Gastroesophageal sphincter (tissue), 4 donors: ENCODE data around the gene ACYP1. TPM values are rescaled to one million over a fixed set of nuclear protein-coding genes. Genes with fewer than 3 reads are reported as not detected.
"Not testable (repeated sequence)": the region's sequence is repeated elsewhere in the genome, so short reads cannot be mapped to it uniquely, and the experiment has no call there.

Experiments
- ATAC-seq: fragments of 150-250 bp; one replicate; pipeline ENCODE4 v1.9.1; 2016; ENCODE audit warnings: mild to moderate bottlenecking, moderate library complexity
- H3K27ac ChIP-seq, 4 donors: fragments of 200-600 bp; sonication (generic) in 3 of 4; 1 replicate in 3 of 4; 2 replicates in 1 of 4; pipeline ENCODE4 v1.5.1; 2016 to 2019
- H3K27me3 ChIP-seq: fragments of 200-600 bp; sonication (generic); one replicate; pipeline ENCODE4 v1.5.1; 2019
- H3K36me3 ChIP-seq, 2 donors: fragments of 200-600 bp; sonication (generic); one replicate each; pipeline ENCODE4 v1.5.1; 2019; ENCODE audit warnings: control low read depth in 1 of 2
- H3K4me1 ChIP-seq, 3 donors: fragments of 200-600 bp; sonication (generic); 1 replicate in 2 of 3; 2 replicates in 1 of 3; pipeline ENCODE4 v1.5.1; 2016 to 2019; ENCODE audit warnings: control low read depth in 2 of 3
- H3K4me3 ChIP-seq, 2 donors: fragments of 200-600 bp; sonication (generic); one replicate each; pipeline ENCODE4 v1.5.1; 2019; ENCODE audit warnings: mild to moderate bottlenecking in 1 of 2, moderate library complexity in 1 of 2
- H3K9me3 ChIP-seq, 3 donors: fragments of 200-600 bp; sonication (generic); one replicate each; pipeline ENCODE4 v1.5.1; 2017 to 2019; ENCODE audit warnings: control low read depth in 2 of 3
- CTCF ChIP-seq, 4 experiments: fragments of 200-600 bp in 2 of 4; fragments of 450-650 bp in 2 of 4; sonication (generic) in 1 of 4; IDR thresholded peaks; one replicate each; pipeline ENCODE4 v1.5.1; 2017 to 2019; ENCODE audit warnings: antibody characterized with exemption in 4 of 4, mild to moderate bottlenecking in 2 of 4, moderate library complexity in 2 of 4
- EP300 ChIP-seq: sonication (generic); formaldehyde crosslinking; IDR thresholded peaks from one replicate; pipeline ENCODE4 v1.6.1; 2017; ENCODE audit warnings: antibody characterized with exemption, mild to moderate bottlenecking
- POLR2A ChIP-seq, 2 donors: fragments of 450-650 bp; IDR thresholded peaks; one replicate each; pipeline ENCODE4 v1.6.1; 2017; ENCODE audit warnings: antibody characterized with exemption in 2 of 2, mild to moderate bottlenecking in 2 of 2, moderate library complexity in 1 of 2
- POLR2AphosphoS5 ChIP-seq: sonication (generic); formaldehyde crosslinking; IDR thresholded peaks from one replicate; pipeline ENCODE4 v1.6.1; 2017; ENCODE audit warnings: antibody characterized with exemption
- WGBS, 2 donors: methylation state at CpG; one replicate each; pipeline ENCODE4 v1.1.5; 2018; ENCODE audit warnings: low coverage in 1 of 2; 5-methylcytosine and 5-hydroxymethylcytosine counted together
- total RNA-seq, 4 donors: library from RNA; depleted of rRNA; stranded (reverse); fragments of >200 nt; gene quantifications; one replicate each; pipeline ENCODE4 v1.1.0, GENCODE V29; 2016

ACYP1 gene
- total RNA-seq, 4 donors from 2014 or later = 13.8 to 20.8 (median 17.1) TPM

GRCh38 chr14:75069121-75069810 lies 5.4 kb upstream of the ACYP1 start, which contains the start of gene ZC2HC1C:
ZC2HC1C (plus strand) TSS chr14:75069641; CDS start chr14:75070574, 933 bp downstream.
- peak; percentile 93 for ATAC-seq
- Histone ChIP-seq H3K4me1 (peaks cover 0 to 49% (median 18%) of the 10 kb centered on the region in 3 donors), H3K27ac (peak within 1 kb of the TSS; percentile 58 to 89 (median 88)), H3K27me3 (no peaks in the 10 kb centered on the region), H3K9me3 (no peaks in the 10 kb centered on the region), H3K36me3 (no peaks in the 10 kb centered on the region), H3K4me3 (peak within 1 kb of the TSS; percentile 46 to 56)
- TF ChIP-seq CTCF (IDR thresholded peaks at IDR 0.05) = peak in 1 of 4 experiments; percentile 20
- peak; percentile 40 to 64 for TF ChIP-seq POLR2A (IDR thresholded peaks at IDR 0.05)
- peak; percentile 78 for TF ChIP-seq POLR2AphosphoS5
- no peak for TF ChIP-seq EP300
- 1% methylated on average over 25 of the region's 58 CpGs; no CpG with 5 or more reads in 1 of the 2 donors for WGBS, 2 donors

- ATAC-seq = peak; percentile 31
- no peaks in the 10 kb centered on the region for H3K9me3 ChIP-seq
- WGBS, 2 donors = 6 to 9% methylated on average over 14 to 15 of the region's 15 CpGs
- peaks cover 0 to 54% (median 18%) of the 10 kb centered on the region in 3 donors for H3K4me1 ChIP-seq
- peak overlapping the region; percentile 54 to 89 (median 88) for H3K27ac ChIP-seq
- TF ChIP-seq CTCF (IDR thresholded peaks at IDR 0.05) (no peak), POLR2AphosphoS5 (no peak), EP300 (no peak), POLR2A (IDR thresholded peaks at IDR 0.05) (no peak)
- H3K4me3 ChIP-seq = peak overlapping the region; percentile 46 to 56
- H3K27me3 ChIP-seq = no peaks in the 10 kb centered on the region
- H3K36me3 ChIP-seq = no peaks in the 10 kb centered on the region
Observed at GRCh38 chr14:75068294-75069120, 4.7 kb upstream of the ACYP1 start.

GRCh38 chr14:75067765-75068164 lies 3.9 kb upstream of the ACYP1 start:
- 74 to 84% methylated on average over 2 to 4 of the region's 4 CpGs for WGBS, 2 donors
- Histone ChIP-seq H3K27ac (peak overlapping the region; percentile 54 to 89 (median 88)), H3K4me1 (peaks cover 0 to 56% (median 18%) of the 10 kb centered on the region in 3 donors), H3K4me3 (peak overlapping the region in 1 of 2 donors; percentile 56)
- not testable (repeated sequence) for H3K27me3 ChIP-seq, ATAC-seq, H3K9me3 ChIP-seq, H3K36me3 ChIP-seq

GRCh38 chr14:75067212-75067611 lies 3.4 kb upstream of the ACYP1 start:
- H3K27ac ChIP-seq = peak overlapping the region in 3 of 4 donors; percentile 86 to 89 (median 89)
- H3K9me3 ChIP-seq = no peaks in the 10 kb centered on the region
- ATAC-seq = no peak
- no peak overlapping the region for H3K4me3 ChIP-seq
- TF ChIP-seq POLR2A (IDR thresholded peaks at IDR 0.05) = no peak
- no peak for TF ChIP-seq POLR2AphosphoS5
- no peak for TF ChIP-seq CTCF (IDR thresholded peaks at IDR 0.05)
- no peak for TF ChIP-seq EP300
- no peaks in the 10 kb centered on the region for H3K27me3 ChIP-seq
- no peaks in the 10 kb centered on the region for H3K36me3 ChIP-seq
- H3K4me1 ChIP-seq = peaks cover 0 to 57% (median 18%) of the 10 kb centered on the region in 3 donors
- 94 to 100% methylated on average over 1 of the region's 1 CpG for WGBS, 2 donors

- no peak for TF ChIP-seq POLR2A (IDR thresholded peaks at IDR 0.05)
- H3K27ac ChIP-seq = no peak overlapping the region
- H3K36me3 ChIP-seq = no peaks in the 10 kb centered on the region
- no peak for ATAC-seq
- H3K27me3 ChIP-seq = no peaks in the 10 kb centered on the region
- H3K9me3 ChIP-seq = no peaks in the 10 kb centered on the region
- H3K4me1 ChIP-seq = peaks cover 0 to 57% (median 18%) of the 10 kb centered on the region in 3 donors
- 100% methylated on average over 2 of the region's 3 CpGs; no CpG with 5 or more reads in 1 of the 2 donors for WGBS, 2 donors
- no peak overlapping the region for H3K4me3 ChIP-seq
Observed at GRCh38 chr14:75066691-75067090, 2.9 kb upstream of the ACYP1 start.
